ENCODE data around the gene LRRC45. TPM values are rescaled to one million over a fixed set of nuclear protein-coding genes. Genes with fewer than 3 reads are reported as not detected.

LRRC45 gene
- total and polyA plus RNA-seq, 9 donors = 0.67 to 16.4 (median 7.1) TPM

DNA sequence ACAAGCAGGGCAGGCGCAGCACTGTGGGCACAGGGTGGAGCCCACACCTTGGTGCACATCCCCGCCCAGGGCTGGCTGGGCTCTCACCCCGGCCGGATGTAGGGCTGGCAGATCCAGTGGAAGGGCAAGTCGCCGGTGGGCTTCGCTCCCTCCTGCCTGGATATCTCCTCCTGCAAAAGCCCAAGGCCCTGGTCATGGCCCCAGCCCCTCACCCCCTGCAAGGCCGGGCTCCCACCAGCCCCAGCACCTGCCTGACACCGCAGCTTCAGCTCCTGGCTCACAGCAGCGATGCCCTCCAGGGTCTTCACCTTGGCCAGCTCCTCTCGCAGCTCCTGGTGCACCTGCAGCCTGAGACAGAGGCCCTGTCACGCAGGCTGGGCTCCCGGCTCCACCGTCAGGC lies 37.5 kb downstream of the LRRC45 start:
- no peak for TF ChIP-seq EP300 (IDR thresholded peaks at IDR 0.05)
- no peak for TF ChIP-seq POLR2A (IDR thresholded peaks at IDR 0.05)
- TF ChIP-seq, protein P1, sequence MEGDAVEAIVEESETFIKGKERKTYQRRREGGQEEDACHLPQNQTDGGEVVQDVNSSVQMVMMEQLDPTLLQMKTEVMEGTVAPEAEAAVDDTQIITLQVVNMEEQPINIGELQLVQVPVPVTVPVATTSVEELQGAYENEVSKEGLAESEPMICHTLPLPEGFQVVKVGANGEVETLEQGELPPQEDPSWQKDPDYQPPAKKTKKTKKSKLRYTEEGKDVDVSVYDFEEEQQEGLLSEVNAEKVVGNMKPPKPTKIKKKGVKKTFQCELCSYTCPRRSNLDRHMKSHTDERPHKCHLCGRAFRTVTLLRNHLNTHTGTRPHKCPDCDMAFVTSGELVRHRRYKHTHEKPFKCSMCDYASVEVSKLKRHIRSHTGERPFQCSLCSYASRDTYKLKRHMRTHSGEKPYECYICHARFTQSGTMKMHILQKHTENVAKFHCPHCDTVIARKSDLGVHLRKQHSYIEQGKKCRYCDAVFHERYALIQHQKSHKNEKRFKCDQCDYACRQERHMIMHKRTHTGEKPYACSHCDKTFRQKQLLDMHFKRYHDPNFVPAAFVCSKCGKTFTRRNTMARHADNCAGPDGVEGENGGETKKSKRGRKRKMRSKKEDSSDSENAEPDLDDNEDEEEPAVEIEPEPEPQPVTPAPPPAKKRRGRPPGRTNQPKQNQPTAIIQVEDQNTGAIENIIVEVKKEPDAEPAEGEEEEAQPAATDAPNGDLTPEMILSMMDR (IDR thresholded peaks at IDR 0.05) = no peak
- Histone ChIP-seq H3K4me1 (ENCODE audit: insufficient read depth) (peaks cover 3% of the 10 kb centered on the region), H3K27me3 (no peaks in the 10 kb centered on the region), H3K4me3 (no peak overlapping the region), H3K27ac (no peak overlapping the region), H3K9me3 (no peaks in the 10 kb centered on the region), H3K36me3 (no peaks in the 10 kb centered on the region)
- WGBS, 3 donors = 82 to 93% (median 85%) methylated on average over 10 to 14 of the region's 14 CpGs
- DNase-seq = no peak
- intact Hi-C loops (cut with DNase I) = no loop called here

DNA sequence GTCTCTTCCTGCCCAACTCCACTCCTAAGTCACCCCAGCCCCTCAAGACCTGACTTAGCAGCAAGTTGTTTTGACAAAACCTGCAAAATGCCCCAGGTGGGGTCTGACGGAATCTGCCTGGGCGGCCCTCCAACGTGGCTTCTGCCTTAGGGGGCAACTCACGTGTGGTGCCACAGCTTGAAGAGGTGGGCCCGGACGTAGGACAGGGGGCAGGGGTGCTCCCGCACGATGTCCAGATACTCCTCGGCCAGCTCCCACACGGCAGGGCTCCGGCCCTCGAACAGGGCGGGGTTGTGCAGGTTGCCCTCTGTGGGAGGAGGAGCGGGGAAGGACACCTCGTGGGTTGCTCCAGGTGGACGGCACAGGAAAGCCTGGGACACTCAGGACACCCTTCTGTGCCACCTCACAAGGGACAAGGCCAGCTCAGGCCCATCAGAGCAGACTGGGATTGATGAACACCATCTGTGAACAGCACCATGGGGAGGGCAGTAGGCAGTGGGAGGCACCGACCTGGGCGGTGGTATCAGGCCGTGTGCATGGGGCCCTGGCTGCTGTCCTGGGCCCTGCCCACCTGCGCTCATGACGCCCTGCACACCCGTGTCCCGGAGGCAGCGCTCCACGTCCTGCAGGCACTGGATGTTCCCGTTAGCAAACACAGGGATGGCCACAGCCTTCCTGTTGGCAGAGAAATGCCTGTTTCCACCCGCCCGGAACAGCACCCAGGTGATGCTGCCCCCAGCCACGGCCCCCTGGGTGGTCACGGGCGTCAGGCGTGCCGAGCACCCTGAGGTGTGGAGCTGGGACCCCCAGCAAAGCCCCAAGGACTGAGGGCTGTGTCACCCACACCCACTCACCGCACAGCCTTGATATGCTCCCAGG lies 38.2 kb downstream of the LRRC45 start:
- DNase-seq = no peak
- Histone ChIP-seq H3K4me3 (no peak overlapping the region), H3K36me3 (no peaks in the 10 kb centered on the region), H3K9me3 (no peaks in the 10 kb centered on the region), H3K27ac (no peak overlapping the region), H3K4me1 (ENCODE audit: insufficient read depth) (peaks cover 6% of the 10 kb centered on the region), H3K27me3 (no peaks in the 10 kb centered on the region)
- WGBS, 3 donors = 76 to 83% (median 82%) methylated on average over 27 to 34 of the region's 34 CpGs
- intact Hi-C loops (cut with DNase I) = no loop called here
- no peak for TF ChIP-seq POLR2A (IDR thresholded peaks at IDR 0.05)

DNA sequence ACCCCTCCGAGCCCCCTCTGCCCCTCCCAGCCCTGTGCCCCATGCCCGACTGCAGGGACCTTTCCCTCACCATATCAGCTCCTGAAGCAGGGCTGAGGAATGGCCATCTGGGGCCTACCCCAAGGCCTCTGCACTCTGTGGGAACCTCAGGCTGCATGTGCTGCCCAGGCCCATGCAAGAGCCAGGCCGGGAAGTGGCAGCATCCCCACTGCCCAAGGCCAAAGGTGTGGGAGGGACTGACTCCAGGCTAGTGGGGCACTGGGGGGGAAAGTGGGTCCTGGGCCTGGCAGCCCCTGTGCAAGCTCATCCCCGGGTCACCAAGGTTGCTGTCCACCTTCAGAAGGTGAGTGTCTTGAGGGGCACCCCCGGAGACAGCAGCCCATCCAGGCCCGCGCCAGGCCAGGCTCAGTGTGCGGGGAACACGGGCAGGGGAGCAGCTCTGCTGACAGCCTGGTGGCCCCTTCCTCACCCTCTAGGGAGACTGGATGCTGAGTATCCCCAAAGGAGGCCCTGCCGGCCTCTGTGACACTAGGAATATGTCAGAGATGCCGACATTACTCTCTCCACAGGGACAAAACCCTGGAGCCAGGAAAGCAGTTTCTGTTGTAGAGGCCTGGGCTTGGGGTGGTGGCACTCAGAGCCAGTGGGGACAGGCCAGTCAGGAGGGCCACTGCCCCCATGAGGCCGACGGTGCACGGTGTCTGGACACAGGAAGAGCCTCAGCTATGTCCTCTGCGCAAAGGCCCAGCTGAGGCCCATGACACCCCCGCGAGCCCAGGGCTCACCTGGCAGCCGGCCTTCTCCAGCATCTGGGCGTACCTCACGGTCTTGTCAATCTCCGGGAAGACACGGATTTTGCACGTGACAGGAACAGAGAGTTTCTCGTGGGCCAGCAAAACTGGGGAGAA lies 39.2 kb downstream of the LRRC45 start:
- Histone ChIP-seq H3K4me3 (no peak overlapping the region), H3K9me3 (no peaks in the 10 kb centered on the region), H3K36me3 (no peaks in the 10 kb centered on the region), H3K27ac (no peak overlapping the region), H3K27me3 (no peaks in the 10 kb centered on the region), H3K4me1 (ENCODE audit: insufficient read depth) (peaks cover 6% of the 10 kb centered on the region)
- no peak for DNase-seq
- intact Hi-C loops (cut with DNase I) = no loop called here
- WGBS, 3 donors = 72 to 78% (median 74%) methylated on average over 21 to 24 of the region's 24 CpGs
- TF ChIP-seq EP300 (IDR thresholded peaks at IDR 0.05) (no peak), POLR2A (IDR thresholded peaks at IDR 0.05) (no peak)
- TF ChIP-seq, protein P1 (IDR thresholded peaks at IDR 0.05) = no peak

DNA sequence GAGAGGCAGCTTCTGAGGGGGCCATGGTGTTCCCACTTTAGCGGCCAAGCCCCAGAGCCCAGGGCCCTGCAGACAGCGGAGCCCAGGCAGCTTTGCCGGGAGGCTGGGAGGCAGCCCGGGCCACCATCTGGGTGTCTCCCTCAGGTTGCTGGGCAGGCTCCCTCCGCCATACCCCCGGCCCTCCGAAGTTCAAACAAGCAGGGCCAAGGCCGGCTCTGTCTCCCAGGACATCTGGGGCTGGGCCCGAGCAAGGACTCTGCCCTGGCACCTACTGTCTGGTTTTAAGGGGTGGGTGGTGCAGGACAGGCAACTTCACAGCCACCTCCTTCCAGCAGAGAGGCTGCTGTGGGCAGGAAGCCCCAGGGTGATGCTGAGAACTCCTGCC lies 39.9 kb downstream of the LRRC45 start:
- no peak for DNase-seq
- WGBS, 3 donors = 73 to 86% (median 82%) methylated on average over 2 to 9 of the region's 9 CpGs
- intact Hi-C loops (cut with DNase I) = no loop called here
- H3K36me3 ChIP-seq = no peaks in the 10 kb centered on the region
- peaks cover 6% of the 10 kb centered on the region for H3K4me1 ChIP-seq (ENCODE audit: insufficient read depth)
- H3K9me3 ChIP-seq = no peaks in the 10 kb centered on the region
- H3K27ac ChIP-seq = no peak overlapping the region
- H3K4me3 ChIP-seq = no peak overlapping the region
- no peaks in the 10 kb centered on the region for H3K27me3 ChIP-seq
- TF ChIP-seq, protein P1 (IDR thresholded peaks at IDR 0.05) = no peak
- TF ChIP-seq EP300 (IDR thresholded peaks at IDR 0.05) (no peak), POLR2A (IDR thresholded peaks at IDR 0.05) (no peak)
